Astrocyte (in vitro differentiated cells and primary cell): ENCODE measurements around the gene APC2. TPM values are rescaled to one million over a fixed set of nuclear protein-coding genes. Genes with fewer than 3 reads are reported as not detected.

ENCODE experiments used
- DNase-seq: peaks from one replicate; pipeline ENCODE4 v3.0.0-alpha.2; 2010; ENCODE audit warnings: low read depth
- FAIRE-seq: peaks from 2 replicates; lab custom pipeline; 2011; peaks lifted over from hg19 to GRCh38; lab: Jason Lieb, UNC
- H2AFZ ChIP-seq: 2 replicates; pipeline ENCODE4 v1.6.0; 2012; ENCODE audit warnings: low read depth, low read length, inconsistent platforms
- H3K27ac ChIP-seq: 2 replicates; pipeline ENCODE4 v1.5.1; 2011; ENCODE audit warnings: low read depth, low read length, inconsistent platforms
- H3K27me3 ChIP-seq: 2 replicates; pipeline ENCODE4 v1.6.0; 2011; ENCODE audit warnings: low read length, inconsistent platforms; ENCODE audit not compliant: insufficient read depth
- H3K36me3 ChIP-seq: 2 replicates; pipeline ENCODE4 v1.5.1; 2011; ENCODE audit warnings: low read length, inconsistent platforms; ENCODE audit not compliant: insufficient read depth
- H3K4me1 ChIP-seq: 2 replicates; pipeline ENCODE4 v1.5.1; 2011; ENCODE audit warnings: low read length, inconsistent platforms; ENCODE audit not compliant: insufficient read depth
- H3K4me2 ChIP-seq: 2 replicates; pipeline ENCODE4 v1.6.0; 2012; ENCODE audit warnings: low read length, inconsistent platforms
- H3K4me3 ChIP-seq: 2 replicates; pipeline ENCODE4 v1.5.1; 2011; ENCODE audit warnings: low read depth, mild to moderate bottlenecking, low read length, inconsistent platforms; ENCODE audit not compliant: insufficient read depth
- H3K79me2 ChIP-seq: 2 replicates; pipeline ENCODE4 v1.6.0; 2012; ENCODE audit warnings: mild to moderate bottlenecking, low read length, inconsistent platforms; ENCODE audit not compliant: insufficient read depth
- H3K9ac ChIP-seq: 2 replicates; pipeline ENCODE4 v1.6.0; 2012; ENCODE audit warnings: mild to moderate bottlenecking, low read length, inconsistent platforms
- H3K9me3 ChIP-seq: 2 replicates; pipeline ENCODE4 v1.5.1; 2012; ENCODE audit warnings: low read depth, mild to moderate bottlenecking, low read length, inconsistent platforms; ENCODE audit not compliant: insufficient read depth
- H4K20me1 ChIP-seq: 2 replicates; pipeline ENCODE4 v1.6.0; 2012; ENCODE audit warnings: low read length, inconsistent platforms; ENCODE audit not compliant: insufficient read depth
- H3K27ac Mint-ChIP-seq: one replicate; pipeline ENCODE4 v1.8.0; 2021; ENCODE audit warnings: mild to moderate bottlenecking, mixed read lengths; ENCODE audit not compliant: unreplicated experiment
- H3K27me3 Mint-ChIP-seq: one replicate; pipeline ENCODE4 v1.8.0; 2021; ENCODE audit warnings: low read depth, mixed read lengths; ENCODE audit not compliant: unreplicated experiment
- H3K36me3 Mint-ChIP-seq: one replicate; pipeline ENCODE4 v1.8.0; 2021; ENCODE audit warnings: low read depth, mixed read lengths; ENCODE audit not compliant: unreplicated experiment
- H3K4me1 Mint-ChIP-seq: one replicate; pipeline ENCODE4 v1.8.0; 2021; ENCODE audit warnings: low read depth, mixed read lengths; ENCODE audit not compliant: unreplicated experiment
- H3K4me3 Mint-ChIP-seq: one replicate; pipeline ENCODE4 v1.8.0; 2021; ENCODE audit warnings: mild to moderate bottlenecking, moderate library complexity, mixed read lengths; ENCODE audit not compliant: unreplicated experiment
- H3K9me3 Mint-ChIP-seq: one replicate; pipeline ENCODE4 v1.8.0; 2021; ENCODE audit warnings: mild to moderate bottlenecking, mixed read lengths; ENCODE audit not compliant: unreplicated experiment
- CTCF ChIP-seq: IDR thresholded peaks from 2 replicates; pipeline ENCODE4 v1.5.1; 2011; ENCODE audit warnings: low read depth, mild to moderate bottlenecking, inconsistent platforms, low read length, moderate library complexity; ENCODE audit not compliant: insufficient read depth
- EZH2 ChIP-seq: IDR thresholded peaks from 2 replicates; pipeline ENCODE4 v1.6.1; 2012; ENCODE audit warnings: mild to moderate bottlenecking, low read length, inconsistent platforms; ENCODE audit not compliant: insufficient read depth
- total RNA-seq: library from RNA; stranded (reverse); gene quantifications from 2 replicates; pipeline ENCODE4 v1.2.1, GENCODE V29; 2021

The APC2 gene
- total RNA-seq, 1 donor from 2014 or later = 7.1 TPM

- Histone ChIP-seq H4K20me1 (peaks cover 32% of the 10 kb centered on the region), H3K9ac (no peak overlapping the region), H3K4me3 (no peak overlapping the region), H3K27me3 (peaks cover 39% of the 10 kb centered on the region), H3K79me2 (no peaks in the 10 kb centered on the region), H3K4me1 (no peaks in the 10 kb centered on the region), H3K9me3 (no peaks in the 10 kb centered on the region), H3K27ac (no peak overlapping the region), H2AFZ (no peak overlapping the region), H3K36me3 (no peaks in the 10 kb centered on the region), H3K4me2 (no peak overlapping the region)
- Mint-ChIP-seq H3K36me3 (peaks cover 7% of the 10 kb centered on the region), H3K4me3 (no peak overlapping the region), H3K9me3 (no peaks in the 10 kb centered on the region), H3K27ac (no peak overlapping the region), H3K27me3 (peaks cover 31% of the 10 kb centered on the region), H3K4me1 (no peaks in the 10 kb centered on the region)
- no peak for TF ChIP-seq EZH2
- TF ChIP-seq CTCF = no peak
- no peak for FAIRE-seq
- DNase-seq = no peak
Observed at GRCh38 chr19:1452802-1453524, 3.0 kb downstream of the APC2 start.

DNA sequence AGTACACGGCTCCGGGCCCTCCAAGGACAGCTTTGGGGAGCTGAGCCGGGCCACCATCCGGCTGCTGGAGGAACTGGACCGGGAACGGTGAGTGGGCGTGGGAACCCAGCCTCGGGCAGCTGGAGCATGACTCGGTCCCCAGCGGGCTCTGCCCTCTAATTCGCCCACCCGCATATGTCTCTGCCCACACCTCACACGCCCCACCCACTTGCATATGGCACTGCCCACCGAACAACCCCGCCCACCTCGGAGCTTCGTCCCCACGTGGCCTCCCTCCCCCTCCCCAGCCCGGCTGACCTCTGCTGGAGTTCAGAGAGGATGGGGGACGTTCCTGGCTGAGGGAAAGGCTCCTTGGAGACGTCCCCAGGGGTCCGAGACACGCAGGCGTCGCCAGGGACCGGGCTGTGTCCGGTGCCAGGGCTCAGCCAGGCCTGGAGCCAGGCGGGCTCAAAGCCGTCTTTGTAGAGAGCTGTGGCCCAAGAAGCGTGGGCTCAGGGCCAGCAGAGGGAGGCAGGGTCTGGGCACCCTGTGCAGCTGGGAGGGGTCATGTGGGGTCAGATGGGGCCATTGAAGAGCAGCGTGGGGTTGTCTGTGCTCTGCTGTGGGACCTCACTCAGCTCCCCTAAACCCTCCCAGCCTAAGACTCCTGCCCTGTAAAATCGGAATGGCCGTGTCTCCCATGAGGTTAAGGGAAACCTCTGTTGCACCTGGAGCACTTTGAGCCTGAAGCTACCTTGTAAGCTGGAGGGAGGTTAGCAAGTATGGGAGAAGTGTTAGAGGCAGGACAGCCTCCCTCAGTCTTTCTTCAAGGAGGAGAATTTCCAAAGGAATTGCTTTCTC, 3.8 kb downstream of the APC2 start:
- no peak for FAIRE-seq
- Mint-ChIP-seq H3K27me3 (peaks cover 31% of the 10 kb centered on the region), H3K4me3 (no peak overlapping the region), H3K4me1 (no peaks in the 10 kb centered on the region), H3K27ac (no peak overlapping the region), H3K9me3 (no peaks in the 10 kb centered on the region), H3K36me3 (peaks cover 8% of the 10 kb centered on the region)
- H3K27ac ChIP-seq = no peak overlapping the region
- no peak overlapping the region for H3K9ac ChIP-seq
- no peak overlapping the region for H3K4me2 ChIP-seq
- H3K79me2 ChIP-seq = no peaks in the 10 kb centered on the region
- H3K9me3 ChIP-seq = no peaks in the 10 kb centered on the region
- peaks cover 40% of the 10 kb centered on the region for H3K27me3 ChIP-seq
- peaks cover 29% of the 10 kb centered on the region for H4K20me1 ChIP-seq
- H3K36me3 ChIP-seq = no peaks in the 10 kb centered on the region
- no peak for DNase-seq
- no peak for TF ChIP-seq EZH2
- TF ChIP-seq CTCF = no peak
- no peaks in the 10 kb centered on the region for H3K4me1 ChIP-seq
- no peak overlapping the region for H2AFZ ChIP-seq
- H3K4me3 ChIP-seq = no peak overlapping the region
